GM23338 (cell line): ENCODE results near the gene PTPRC. TPM values are rescaled to one million over a fixed set of nuclear protein-coding genes. Genes with fewer than 3 reads are reported as not detected.
A peak's percentile ranks its signal among the peaks of the same experiment; 100 is the strongest.

Experiments
- ATAC-seq: fragments of 200-7000 bp; cut with Tn5 transposase; 3 replicates; pipeline ENCODE4 v1.9.1; 2020
- DNase-seq: peaks from one replicate; pipeline ENCODE4 v3.0.0-alpha.2; 2015; ENCODE audit warnings: low spot score
- H2AFZ ChIP-seq: fragments of 200-600 bp; sonication (generic); 2 replicates; pipeline ENCODE4 v1.8.0; 2016; ENCODE audit warnings: antibody characterized with exemption, mild to moderate bottlenecking, moderate library complexity
- H3F3A ChIP-seq: fragments of 200-600 bp; sonication (generic); replicated peaks from 2 replicates; pipeline ENCODE4 v1.8.0; 2017; ENCODE audit warnings: antibody characterized with exemption, mixed run types, low read depth
- H3K27ac ChIP-seq: fragments of 200-600 bp; sonication (generic); 2 replicates; pipeline ENCODE4 v1.6.1; 2016; ENCODE audit warnings: low read depth
- H3K27me3 ChIP-seq: fragments of 200-600 bp; sonication (generic); 2 replicates; pipeline ENCODE4 v1.8.0; 2016; ENCODE audit warnings: mild to moderate bottlenecking, mixed run types, moderate library complexity; ENCODE audit not compliant: insufficient read depth
- H3K36me3 ChIP-seq: fragments of 200-600 bp; sonication (generic); 2 replicates; pipeline ENCODE4 v1.8.0; 2016; ENCODE audit warnings: mild to moderate bottlenecking; ENCODE audit not compliant: insufficient read depth
- H3K4me1 ChIP-seq: fragments of 200-600 bp; sonication (generic); 2 replicates; pipeline ENCODE4 v1.8.0; 2016; ENCODE audit warnings: mild to moderate bottlenecking, moderate library complexity; ENCODE audit not compliant: insufficient read depth
- H3K4me2 ChIP-seq: fragments of 200-600 bp; sonication (generic); 2 replicates; pipeline ENCODE4 v1.7.1; 2017; ENCODE audit warnings: mixed run types
- H3K4me3 ChIP-seq: fragments of 200-600 bp; sonication (generic); 2 replicates; pipeline ENCODE4 v1.6.1; 2016; ENCODE audit warnings: mixed run types
- H3K79me2 ChIP-seq: fragments of 200-600 bp; sonication (generic); replicated peaks from 2 replicates; pipeline ENCODE4 v1.8.0; 2017; ENCODE audit warnings: mild to moderate bottlenecking; ENCODE audit not compliant: insufficient read depth
- H3K9me2 ChIP-seq: fragments of 200-600 bp; sonication (generic); 2 replicates; pipeline ENCODE4 v1.8.0; 2017; ENCODE audit not compliant: insufficient read depth
- H4K20me1 ChIP-seq: fragments of 200-600 bp; sonication (generic); replicated peaks from 2 replicates; pipeline ENCODE4 v1.8.0; 2017; ENCODE audit warnings: mild to moderate bottlenecking; ENCODE audit not compliant: insufficient read depth
- H3K27ac Mint-ChIP-seq: 2 replicates; pipeline ENCODE4 v1.8.0; 2020; ENCODE audit warnings: inconsistent platforms, mild to moderate bottlenecking, moderate library complexity, mixed read lengths
- H3K27me3 Mint-ChIP-seq: 3 replicates; pipeline ENCODE4 v1.8.0; 2022; ENCODE audit warnings: low read depth, mild to moderate bottlenecking, moderate library complexity, mixed read lengths, inconsistent platforms; ENCODE audit not compliant: insufficient read depth, poor library complexity
- H3K36me3 Mint-ChIP-seq: 3 replicates; pipeline ENCODE4 v1.8.0; 2021; ENCODE audit warnings: low read depth, mild to moderate bottlenecking, inconsistent platforms, moderate library complexity, mixed read lengths
- H3K4me1 Mint-ChIP-seq: 3 replicates; pipeline ENCODE4 v1.8.0; 2020; ENCODE audit warnings: mild to moderate bottlenecking, inconsistent platforms, mixed read lengths
- H3K4me3 Mint-ChIP-seq: 3 replicates; pipeline ENCODE4 v1.8.0; 2021; ENCODE audit warnings: moderate library complexity, mild to moderate bottlenecking, inconsistent platforms, mixed read lengths
- H3K9me3 Mint-ChIP-seq: 3 replicates; pipeline ENCODE4 v1.8.0; 2020; ENCODE audit warnings: moderate library complexity, mild to moderate bottlenecking, inconsistent platforms, mixed read lengths
- CREB1 ChIP-seq: fragments of 250-450 bp; sonication (Bioruptor Pico); IDR thresholded peaks from 2 replicates; pipeline ENCODE4 v1.5.0; 2020; ENCODE audit warnings: low read depth, mild to moderate bottlenecking, moderate library complexity
- CTCF ChIP-seq, 2 experiments: fragments of 200-600 bp in 1 of 2; sonication (generic) in 1 of 2; conservative IDR thresholded peaks; 2 replicates each; pipeline versions ENCODE4 v1.5.1 to v1.6.1; 2016 to 2017; ENCODE audit warnings: antibody characterized with exemption in 2 of 2, low read depth in 2 of 2, mild to moderate bottlenecking in 2 of 2, moderate library complexity in 1 of 2
- ETS1 ChIP-seq: IDR thresholded peaks from 2 replicates; pipeline ENCODE4 v1.6.1; 2016; ENCODE audit warnings: antibody characterized with exemption
- ZNF114 ChIP-seq: fragments of 250-450 bp; sonication (Bioruptor Pico); IDR thresholded peaks from 2 replicates; pipeline ENCODE4 v1.5.0; 2020; ENCODE audit warnings: mild to moderate bottlenecking, moderate library complexity
- ZNF462 ChIP-seq: fragments of 250-450 bp; sonication (Bioruptor Pico); IDR thresholded peaks from 2 replicates; pipeline ENCODE4 v1.5.0; 2020; ENCODE audit warnings: mild to moderate bottlenecking, moderate library complexity
- polyA plus RNA-seq: library from polyadenylated mRNA; unstranded; fragments of >200 nt; fragmentation: Nextera tagmentation; extraction: Ambion mirVana; gene quantifications from 2 replicates; pipeline ENCODE4 v1.2.1, GENCODE V29; 2016
- total RNA-seq: library from RNA; depleted of rRNA; stranded (reverse); fragments of >200 nt; shearing (Covaris generic); gene quantifications from 2 replicates; pipeline ENCODE4 v1.2.3, GENCODE V29; 2014

The PTPRC gene
- total and polyA plus RNA-seq, 2 experiments from 2014 or later = 0.10 to 0.52 TPM

GRCh38 chr1:198734323-198735008 lies 95.6 kb downstream of the PTPRC start:
- DNase-seq (no peak), ATAC-seq (no peak)
- Mint-ChIP-seq H3K27me3 (no peaks in the 10 kb centered on the region), H3K4me1 (peaks cover 13% of the 10 kb centered on the region; the same call in 2 of the 3 replicates), H3K4me3 (no peak overlapping the region), H3K27ac (peak overlapping the region; percentile 23; the same call in 1 of the 2 replicates), H3K36me3 (no peaks in the 10 kb centered on the region), H3K9me3 (no peaks in the 10 kb centered on the region; the same call in 2 of the 3 replicates)
- no peaks in the 10 kb centered on the region for H3K9me2 ChIP-seq
- H3K4me1 ChIP-seq = peaks cover 9% of the 10 kb centered on the region
- H3K79me2 ChIP-seq = no peaks in the 10 kb centered on the region
- no peaks in the 10 kb centered on the region for H4K20me1 ChIP-seq
- TF ChIP-seq ETS1 (no peak), CTCF (conservative IDR thresholded peaks at IDR 0.05; ENCODE audit: low read depth in 2 of 2) (no peak), ZNF114 (CRISPR knock-in tag) (no peak), ZNF462 (CRISPR knock-in tag) (no peak), CREB1 (no peak)
- H3K4me2 ChIP-seq = no peak overlapping the region
- no peaks in the 10 kb centered on the region for H3F3A ChIP-seq
- no peak overlapping the region for H2AFZ ChIP-seq
- H3K27ac ChIP-seq = no peak overlapping the region
- H3K4me3 ChIP-seq = no peak overlapping the region
- H3K27me3 ChIP-seq = no peaks in the 10 kb centered on the region
- H3K36me3 ChIP-seq = no peaks in the 10 kb centered on the region
